Measurements from ENCODE around the gene GPAT3.
"Not testable (repeated sequence)": the region's sequence is repeated elsewhere in the genome, so short reads cannot be mapped to it uniquely, and the experiment has no call there.

The GPAT3 gene

DNA sequence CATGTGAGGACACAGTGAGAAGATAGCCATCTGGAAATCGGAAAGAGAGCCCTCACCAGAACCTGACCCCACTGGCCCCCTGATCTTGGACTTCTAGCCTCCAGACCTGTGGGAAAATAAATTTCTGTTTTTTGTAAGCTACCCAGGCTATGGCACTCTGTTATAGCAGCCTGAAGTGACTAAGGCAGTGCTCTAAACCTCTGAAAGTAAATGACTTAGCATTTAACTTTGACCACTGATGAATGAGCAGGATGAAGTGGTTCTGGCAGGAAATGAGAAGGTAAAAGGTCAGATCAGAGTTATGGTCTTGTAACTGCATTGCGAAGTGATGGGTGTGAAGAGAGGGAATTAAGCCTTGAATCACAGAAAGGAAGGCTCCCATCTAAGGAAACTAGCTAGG is 17.0 kb downstream of the GPAT3 start:
- DNase-seq, result peak; percentile 49

DNA sequence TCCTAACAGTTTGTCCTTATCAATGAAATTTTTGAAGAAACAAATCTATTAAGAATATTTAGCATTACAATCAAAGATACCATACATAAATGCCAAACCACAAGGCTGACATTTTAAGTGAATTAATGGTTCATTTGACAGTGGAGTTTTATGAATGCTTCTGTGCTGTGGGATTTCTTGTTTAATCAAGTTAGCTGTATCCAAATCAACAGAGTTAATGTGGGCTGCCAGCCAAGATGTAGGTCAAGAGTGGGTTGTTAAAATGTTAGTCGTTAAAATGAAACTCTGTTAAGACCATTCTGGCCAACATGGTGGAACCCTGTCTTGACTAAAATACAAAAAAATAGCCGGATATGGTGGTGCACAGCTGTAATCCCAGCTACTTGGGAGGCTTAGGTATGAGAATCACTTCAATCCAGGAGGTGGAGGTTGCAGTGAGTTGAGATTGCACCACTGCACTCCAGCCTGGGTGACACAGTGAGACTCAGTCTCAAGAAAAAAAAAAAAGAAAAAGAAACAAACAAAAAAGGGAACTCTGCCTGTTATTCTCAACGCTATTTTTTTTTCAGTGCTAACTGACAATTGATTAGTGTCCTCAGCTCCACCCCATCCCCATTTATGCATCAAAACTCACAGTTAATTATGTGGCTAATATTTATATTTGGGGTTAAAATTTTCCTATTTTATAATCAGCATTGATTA is 20.2 kb downstream of the GPAT3 start:
- no peak for DNase-seq

DNA sequence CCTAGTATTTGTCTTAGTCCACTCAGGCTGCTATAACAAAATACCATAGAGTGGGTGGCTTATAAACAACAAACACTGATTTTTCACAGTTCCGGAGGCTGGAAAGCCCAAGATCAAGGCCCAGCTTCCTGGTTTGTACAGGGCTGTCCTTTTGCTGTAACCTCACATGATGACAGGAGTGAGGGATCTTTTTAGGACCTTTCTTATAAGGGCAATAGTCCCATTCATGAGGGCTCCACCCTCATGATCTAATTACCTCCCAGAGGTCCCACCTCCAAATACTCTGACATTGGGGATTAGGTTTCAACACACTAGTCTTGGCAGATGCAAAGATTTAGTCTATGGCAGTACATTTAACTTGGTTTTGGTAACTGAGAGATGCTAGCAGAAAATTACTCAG is 20.9 kb downstream of the GPAT3 start:
- DNase-seq, result no peak

DNA sequence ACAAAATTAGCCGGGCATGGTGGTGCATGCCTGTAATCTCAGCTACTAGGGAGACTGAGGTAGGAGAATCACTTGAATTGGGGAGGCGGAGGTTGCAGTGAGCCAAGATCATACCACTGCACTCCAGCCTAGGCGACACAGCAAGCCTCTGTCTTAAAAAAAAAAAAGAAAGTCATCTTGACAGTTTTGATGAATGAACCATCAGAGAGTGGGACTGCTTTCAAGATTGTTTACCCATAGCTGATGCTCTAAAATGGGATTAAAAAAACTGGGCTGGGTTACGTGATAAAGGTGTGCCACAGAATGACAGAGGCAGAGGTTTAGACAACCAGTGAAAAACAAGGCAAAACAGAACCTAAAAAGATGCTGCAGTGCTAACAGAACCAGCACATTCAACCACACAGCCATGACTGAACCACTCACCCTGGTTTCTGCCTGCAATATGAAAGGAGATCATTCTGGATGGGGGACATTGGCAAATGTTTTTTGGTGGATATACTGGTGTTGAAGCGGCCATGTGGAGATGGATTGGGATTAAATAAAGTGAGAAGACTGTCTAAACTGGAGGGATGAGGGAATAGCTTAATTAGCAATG is 22.2 kb downstream of the GPAT3 start:
- no peak for DNase-seq

DNA sequence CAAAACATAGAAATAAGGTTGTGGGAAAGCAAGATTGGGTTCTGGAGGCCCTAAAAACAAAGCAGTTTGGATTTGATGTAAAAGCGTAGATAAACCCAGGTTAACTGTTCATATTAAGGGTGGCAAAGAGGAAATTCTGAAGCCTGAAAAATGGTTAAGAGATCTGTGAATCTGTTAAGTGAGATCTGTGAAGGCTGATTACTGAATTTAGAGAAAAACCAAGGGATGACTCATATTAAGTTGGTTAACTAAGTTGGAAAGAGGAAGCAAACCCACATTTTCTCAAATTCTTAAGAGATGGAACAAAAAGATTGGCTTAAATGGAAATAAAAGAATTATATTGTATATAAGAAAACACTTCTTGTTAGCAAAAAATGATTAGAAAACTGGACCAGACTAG is 22.8 kb downstream of the GPAT3 start:
- no peak for DNase-seq

DNA sequence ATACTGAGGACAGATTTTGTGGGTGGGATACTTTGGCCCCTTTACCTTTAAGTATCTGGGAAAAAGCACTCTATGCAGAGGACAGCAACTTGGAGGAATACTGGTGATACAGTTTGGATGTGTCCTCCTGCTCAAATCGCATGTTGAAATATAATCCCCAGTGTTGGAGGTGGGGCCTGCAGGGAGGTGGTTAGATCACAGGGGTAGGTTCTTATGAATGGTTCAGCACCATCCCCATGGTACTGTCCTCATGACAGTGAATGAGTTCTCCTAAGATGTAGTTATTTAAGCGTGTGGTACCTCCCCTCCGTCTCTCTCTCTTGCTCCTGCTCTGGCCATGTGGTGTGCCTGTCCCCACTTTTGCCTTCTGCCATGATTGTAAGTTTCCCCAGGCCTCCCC is 24.6 kb downstream of the GPAT3 start:
- no peak for DNase-seq

DNA sequence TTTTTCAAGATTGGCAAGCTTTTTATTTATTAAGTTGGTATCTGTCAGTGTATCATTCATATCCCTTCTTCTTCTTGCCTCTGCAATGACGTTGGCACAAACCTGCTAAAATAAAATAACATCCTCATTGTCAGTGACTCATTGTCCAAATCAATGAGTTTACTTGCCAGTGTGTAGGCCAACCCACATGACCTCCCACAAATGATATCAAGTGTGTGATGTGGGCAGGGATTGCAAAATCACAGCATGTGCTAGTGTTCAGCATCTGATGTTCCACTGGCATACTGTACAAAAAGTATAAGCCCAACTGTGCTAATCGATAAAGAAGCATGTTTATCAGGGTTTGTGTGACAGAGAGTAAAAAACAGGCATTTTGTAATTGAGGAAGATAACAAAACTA is 25.5 kb downstream of the GPAT3 start:
- DNase-seq, result peak; percentile 69

DNA sequence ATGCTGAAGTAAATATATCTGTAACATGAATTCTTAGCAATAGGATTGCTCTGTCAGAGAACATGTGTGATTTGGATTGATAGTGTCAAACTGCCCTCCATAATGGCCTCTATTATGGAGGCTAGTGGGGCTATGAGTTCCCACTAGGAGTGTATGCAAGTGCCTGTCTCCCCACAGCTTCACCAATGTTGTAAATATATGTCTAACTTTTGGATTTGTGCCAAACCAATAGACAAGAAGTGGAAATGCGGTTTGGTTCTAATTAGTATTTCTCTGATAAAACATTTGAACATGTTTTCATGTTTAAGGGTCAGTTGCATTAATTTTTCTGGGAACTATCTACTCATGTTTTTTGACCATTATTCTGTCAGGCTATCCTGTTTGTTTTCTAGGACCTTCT is 28.1 kb downstream of the GPAT3 start:
- no peak for DNase-seq

DNA sequence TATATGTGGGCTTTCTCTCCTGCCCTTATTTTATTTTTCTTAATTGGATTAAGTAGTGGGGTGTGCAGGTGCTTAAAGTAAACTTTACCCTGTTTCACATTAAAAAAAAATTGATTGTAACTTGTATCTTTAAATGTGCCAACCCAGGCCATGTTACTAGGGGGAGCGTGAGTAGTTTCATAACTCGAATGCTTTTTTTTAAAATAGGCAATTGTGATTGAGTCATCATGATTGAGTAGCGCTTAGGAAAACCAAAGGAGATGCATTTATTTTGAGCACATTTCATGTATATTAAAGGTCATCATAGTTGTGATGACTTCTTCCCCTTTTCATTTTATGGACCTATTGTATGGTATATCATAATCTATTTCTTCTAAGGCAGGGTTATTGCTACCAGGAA is 32.2 kb downstream of the GPAT3 start:
- DNase-seq, result no peak

DNA sequence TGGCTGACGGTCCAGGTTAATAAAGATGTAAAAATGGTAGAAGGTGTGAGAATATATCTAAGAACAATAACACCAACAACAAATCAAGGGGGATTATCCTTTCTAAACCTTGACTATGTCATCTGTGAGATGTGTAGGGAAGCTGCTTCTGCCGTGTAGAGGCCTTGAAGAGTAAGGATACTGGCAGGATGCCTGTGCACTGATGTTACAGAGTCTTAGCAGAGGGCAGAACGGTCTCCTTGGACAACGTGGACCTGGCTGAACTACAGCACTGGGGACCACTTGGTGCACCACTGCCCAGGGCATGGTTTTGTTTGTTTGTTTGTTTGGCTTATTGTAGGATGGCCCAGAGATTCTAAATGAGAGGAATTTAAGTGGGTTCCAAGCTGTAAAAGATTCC is 33.5 kb downstream of the GPAT3 start:
- no peak for DNase-seq

DNA sequence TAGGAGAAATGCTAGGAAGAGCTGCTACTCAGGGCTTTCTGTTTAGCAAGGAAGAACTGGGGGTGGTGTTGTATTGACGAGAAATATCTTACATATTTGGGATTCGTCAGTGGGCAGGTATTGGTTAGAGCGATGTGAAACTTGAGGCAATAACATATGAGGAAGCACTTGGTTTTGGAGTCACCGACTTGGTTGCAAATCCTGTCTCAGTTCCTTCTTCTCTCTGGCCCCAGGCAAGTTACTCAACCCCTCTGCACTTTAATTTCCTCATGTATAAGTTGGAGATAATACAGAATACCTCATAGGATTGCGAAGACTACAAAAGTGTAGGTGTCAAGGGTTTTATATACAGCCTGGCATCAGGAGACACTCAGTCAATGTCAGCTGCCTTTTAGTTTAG is 34.1 kb downstream of the GPAT3 start:
- no peak for DNase-seq

DNA sequence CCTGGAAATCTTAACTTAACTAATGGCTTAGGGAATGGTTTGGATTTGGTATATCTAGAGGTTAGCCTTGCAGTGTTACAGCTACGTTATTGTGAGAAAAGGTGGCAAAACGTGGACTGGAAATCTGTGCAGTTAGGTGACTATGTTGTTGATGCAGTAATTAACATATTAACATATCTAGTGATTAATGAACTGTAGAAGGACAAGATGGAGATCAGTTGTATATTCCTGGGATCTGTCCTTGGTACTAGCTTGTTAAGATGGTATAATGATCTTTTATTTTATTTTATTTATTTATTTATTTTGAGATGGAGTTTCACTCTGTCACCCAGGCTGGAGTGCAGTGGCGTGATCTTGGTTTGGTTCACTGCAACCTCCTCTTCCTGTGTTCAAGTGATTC is 36.9 kb downstream of the GPAT3 start:
- no peak for DNase-seq

DNA sequence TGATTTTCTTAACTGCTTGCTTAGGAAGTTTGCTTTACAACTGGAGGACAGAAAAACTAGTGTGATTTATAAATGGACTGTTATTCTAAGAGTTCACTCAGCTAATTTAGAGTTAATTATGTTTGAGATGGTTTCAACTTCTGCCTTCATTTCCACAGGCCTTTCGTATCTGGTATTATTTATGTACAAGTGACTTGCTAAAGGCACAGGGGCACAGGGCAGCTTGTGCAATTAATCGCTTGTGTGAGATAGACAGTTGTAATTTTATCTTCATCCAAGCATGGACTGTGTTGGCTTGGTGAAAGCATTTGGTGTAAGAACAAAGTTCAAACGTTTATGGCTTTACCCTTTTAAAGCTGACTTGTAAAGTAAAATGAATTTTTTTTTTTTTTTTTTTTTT is 38.3 kb downstream of the GPAT3 start:
- no peak for DNase-seq

DNA sequence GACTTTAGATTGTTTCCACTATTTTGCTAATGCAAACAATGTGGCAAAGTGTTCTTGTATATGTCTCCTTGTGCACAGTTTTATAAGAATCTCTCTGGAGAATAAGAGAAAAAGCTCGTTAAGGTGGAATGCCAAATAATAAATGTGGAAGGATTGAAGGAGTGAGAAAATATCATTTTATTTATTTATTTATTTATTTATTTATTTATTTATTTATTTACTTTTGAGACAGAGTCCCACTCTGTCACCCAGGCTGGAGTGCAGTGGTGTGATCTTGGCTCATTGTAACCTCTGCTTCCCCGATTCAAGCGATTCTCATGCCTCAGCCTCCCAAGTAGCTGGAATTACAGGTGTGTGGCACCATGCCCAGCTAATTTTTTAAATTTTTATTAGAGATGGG is 40.3 kb downstream of the GPAT3 start:
- DNase-seq, result not testable (repeated sequence)

DNA sequence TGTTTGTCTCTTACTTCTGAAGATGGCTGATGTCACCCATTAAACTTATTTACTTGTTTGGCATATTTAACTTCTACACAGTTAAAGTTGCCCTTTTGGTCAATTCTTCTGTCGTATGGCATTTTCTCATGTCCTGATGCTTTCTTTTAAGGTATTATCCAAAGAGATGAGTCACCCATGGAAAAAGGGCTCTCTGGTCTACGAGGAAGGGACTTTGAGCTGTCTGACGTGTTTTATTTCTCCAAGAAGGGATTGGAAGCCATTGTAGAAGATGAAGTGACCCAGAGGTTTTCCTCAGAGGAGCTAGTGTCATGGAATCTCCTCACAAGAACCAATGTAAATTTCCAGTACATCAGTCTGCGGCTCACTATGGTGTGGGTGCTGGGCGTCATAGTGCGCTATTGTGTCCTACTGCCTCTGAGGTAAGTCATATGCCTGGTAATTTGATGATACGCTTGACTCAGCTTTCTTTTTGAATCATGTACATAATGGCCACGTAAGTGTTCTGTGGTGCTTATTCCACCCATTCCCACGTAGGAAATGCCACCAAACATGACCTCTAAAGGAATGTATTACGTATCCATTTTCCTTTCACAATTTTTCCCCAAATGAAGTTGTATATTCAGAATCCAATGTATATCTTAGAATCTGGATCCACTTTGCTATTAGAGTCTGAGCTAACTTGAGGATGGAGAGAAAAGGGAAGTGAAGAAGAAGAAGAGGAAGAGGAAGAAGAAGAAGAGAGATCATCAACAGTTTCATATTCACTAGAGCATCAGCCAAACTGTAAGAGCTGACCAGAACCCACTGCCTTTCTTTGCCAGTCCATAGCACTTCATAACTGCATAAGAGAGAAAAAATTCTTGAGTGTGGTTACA is 45.7 kb downstream of the GPAT3 start:
- no peak for DNase-seq

DNA sequence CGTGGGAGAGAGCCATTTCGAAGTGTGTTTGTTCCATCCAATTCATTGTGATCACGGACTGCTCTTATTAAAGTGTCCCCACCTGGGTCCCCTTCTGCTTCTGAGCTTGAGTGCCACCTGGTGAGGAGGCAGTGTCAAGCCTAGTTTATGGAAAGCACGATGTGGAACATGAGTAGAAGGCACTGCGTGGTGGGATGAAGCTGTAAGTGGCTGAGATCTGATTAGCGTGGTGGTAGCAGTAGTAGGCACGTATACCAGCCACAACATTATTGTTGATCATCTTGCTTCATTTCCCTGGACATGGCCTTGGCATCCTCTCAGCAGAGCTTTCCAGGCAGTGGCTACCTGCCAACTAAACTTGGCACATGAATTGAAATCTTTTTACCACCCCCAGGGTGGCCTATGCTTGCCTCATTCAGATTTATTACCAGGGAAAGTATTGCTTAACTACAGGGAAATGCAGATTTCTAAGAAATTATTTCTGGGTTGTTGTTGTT is 46.4 kb downstream of the GPAT3 start:
- peak; percentile 7 for DNase-seq

DNA sequence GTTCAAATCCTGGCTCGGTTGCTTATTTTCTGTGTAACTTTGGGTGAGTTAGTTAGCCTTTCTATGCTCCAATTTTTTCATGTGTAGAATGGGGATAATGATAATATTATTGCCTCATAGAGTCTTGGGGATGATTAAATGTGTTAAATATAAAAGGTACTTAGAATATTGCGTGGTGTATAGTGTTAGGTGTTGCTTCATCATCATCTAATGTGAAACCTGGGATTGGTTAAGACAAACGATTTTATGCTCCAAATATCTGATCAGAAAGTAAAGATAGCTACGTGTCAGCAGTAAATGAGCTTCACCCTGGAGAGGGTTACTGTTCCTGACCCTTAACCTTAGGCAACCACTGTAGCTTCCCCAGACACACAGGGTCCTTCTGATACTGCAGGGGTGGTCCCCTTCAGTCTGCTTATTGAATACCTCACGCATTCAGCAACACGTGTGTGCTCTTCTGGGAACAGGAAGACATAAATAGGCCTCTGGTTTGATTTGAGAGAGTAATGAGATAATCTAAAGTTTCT is 50.1 kb downstream of the GPAT3 start:
- DNase-seq, result no peak

DNA sequence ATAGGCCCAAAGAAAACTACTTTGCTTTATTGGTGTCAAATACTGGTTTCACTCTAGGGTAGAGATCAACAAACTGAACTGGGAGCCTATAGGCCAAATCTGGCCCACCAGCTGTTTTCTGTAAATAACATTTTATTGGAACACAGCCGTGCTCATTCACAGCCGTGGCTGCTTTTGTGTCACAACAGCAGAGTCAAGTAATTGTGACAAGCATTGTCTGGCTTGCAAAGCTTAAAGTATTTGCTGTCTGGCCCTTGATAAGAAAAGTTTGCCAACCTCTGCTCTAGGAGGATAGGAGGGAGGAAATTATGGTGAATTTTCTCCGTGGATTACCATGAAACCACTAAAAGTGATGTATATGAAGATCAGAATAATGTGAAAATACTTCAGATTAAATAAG is 53.4 kb downstream of the GPAT3 start:
- no peak for DNase-seq

DNA sequence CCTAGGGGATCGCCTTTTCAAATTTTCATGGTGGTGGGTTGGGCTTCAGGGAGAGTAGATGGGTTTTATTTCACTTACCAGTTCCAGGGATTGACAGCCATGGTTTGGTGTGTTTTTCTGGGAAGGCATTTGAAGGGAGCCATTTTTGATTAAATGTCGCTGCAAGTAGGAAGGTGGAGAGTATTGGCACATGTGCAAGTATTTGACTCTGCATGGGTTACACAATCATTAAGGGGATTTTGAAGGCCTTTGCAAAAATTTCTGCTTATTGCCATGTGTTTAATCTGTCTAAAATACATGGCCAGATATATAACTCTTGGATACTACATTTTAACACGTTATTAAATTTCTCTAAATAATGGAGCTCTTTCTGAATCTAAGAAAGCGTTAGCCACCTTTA is 55.1 kb downstream of the GPAT3 start:
- DNase-seq, result no peak

DNA sequence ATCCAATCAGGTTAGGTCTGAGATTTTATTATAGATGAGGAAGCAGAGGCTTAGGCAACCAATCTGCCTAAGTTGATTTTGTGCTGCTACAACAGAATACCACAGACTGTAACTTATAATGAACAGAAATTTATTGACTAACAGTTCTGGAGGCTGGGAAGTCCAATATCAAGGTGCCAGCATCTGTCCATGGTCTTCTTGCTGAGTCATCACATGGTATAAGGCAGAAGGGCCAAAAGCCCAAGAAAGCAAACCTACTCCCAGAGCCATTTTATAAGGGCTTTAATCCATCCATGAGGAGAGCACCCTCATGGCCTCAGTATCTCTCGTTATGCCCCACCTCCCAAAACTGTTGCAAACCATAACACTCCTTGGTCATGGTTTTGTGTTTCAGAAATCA is 55.8 kb downstream of the GPAT3 start:
- no peak for DNase-seq

DNA sequence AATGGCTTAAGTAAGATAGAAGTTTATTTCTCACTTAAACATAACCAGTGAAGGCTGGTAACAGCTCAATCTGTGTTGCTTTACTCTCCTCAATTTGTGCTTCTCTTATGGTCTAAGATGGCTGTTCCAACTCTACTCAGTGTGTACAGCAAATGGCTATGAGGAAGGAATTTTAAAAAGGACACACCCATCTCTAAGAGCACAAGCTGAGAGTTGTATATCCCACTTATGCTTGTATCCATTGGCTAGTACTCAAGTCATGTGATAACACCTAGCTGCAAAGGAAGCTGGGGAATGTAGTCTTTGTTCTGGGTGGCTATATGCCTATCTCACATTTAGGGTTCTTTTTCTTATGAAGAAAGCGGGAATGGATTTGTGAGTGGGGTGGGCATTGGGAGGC is 63.3 kb downstream of the GPAT3 start:
- peak; percentile 62 for DNase-seq

DNA sequence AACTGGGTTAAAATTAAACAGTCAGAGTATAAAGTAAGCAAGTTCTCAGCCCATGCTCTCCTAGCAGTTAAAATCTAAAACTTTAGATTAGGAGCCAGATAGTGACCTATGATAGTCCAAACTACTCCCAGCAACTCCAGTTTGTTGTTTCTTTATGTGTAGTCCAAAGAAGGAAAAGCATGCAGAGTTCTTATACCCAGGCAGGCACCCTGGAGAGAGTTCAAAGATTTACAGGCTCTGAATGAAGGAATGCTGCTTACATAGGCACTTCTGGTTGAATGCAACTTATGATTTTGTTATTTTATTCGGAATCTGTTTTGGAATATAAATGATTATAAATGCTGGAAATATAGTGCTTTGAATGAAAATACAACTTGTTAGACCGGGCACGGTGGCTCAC is 67.2 kb downstream of the GPAT3 start:
- no peak for DNase-seq

DNA sequence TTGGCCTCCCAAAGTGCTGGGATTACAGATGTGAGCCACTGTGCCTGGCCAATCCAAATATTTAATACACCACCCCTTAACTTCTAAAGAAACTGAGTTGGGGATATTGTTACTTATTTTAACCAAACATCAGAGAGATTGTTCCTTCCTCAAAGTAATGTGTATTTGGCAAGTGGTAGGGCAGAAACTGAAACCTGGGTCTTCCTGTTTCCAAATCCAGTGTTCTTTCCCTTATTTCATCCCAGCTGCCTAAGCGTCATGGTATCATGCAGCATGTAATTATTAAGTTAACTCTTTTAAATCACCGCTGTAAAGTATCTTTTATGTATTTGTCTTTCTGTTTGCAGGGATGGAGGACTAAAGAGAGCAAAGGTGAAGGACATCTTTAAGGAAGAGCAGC is 68.4 kb downstream of the GPAT3 start:
- no peak for DNase-seq

DNA sequence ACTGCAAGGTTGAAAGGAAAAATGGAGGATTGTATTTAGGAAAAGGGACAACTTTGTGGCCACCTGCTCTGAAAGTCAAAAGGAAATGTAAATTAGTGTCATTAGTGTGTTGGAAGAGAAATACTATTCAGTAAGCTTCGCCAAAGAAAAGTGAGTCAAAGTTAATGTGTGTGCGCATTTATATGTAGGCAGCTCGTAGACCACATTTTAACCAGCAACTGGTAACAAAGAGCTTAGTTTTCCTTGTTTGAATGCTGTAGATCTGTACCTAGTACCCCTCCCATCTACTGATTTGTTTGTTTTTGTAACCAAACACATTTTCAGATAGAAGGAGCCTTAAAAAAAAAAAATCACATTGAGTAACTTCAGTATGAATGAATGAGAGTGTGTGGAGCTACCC is 69.3 kb downstream of the GPAT3 start:
- DNase-seq, result no peak

All from NCI-H226 (cell line).